ENCODE measurements around the gene FSTL4. TPM values are rescaled to one million over a fixed set of nuclear protein-coding genes. Genes with fewer than 3 reads are reported as not detected.

Gene FSTL4
- polyA plus RNA-seq, 1 of the 3 experiments (the other 2 are of a cell fraction): not detected

DNA sequence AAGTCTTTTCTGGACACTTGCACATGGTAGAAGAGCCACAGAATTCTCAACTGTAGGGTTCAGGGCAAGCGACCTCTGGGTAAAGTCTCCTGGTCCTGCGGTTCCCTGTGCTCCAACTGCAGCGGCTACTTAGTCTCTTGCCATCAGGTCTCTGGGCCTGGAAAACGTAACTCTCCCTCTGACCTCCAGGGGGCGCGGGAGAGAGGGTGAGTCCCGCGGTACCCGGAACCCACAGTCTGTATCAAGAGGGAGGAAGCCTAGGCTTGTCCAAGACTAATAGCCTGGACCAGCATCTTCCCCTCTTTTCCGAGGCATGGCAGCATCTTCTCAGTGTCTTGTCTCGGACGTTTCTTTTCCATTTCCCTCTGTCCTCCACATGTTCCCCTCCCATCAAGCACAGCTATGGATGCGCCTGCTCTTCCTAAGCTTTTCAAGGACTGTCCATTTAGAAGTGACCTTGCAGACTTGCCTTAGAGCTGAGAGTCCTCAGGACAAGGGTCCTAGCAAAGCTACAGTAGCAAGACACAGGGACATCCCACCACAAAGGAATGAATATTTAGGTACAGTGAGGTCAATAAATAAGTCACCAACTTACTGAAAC lies 59.3 kb downstream of the FSTL4 start:
- 33% methylated on average over 10 of the region's 13 CpGs for WGBS (ENCODE audit: low lambda C conversion rate)
- Histone ChIP-seq H3K79me2 (ENCODE audit: insufficient read depth) (no peaks in the 10 kb centered on the region), H3F3A (replicated peaks; ENCODE audit: insufficient read depth) (no peaks in the 10 kb centered on the region), H3K9me2 (no peaks in the 10 kb centered on the region), H3K4me3 (ENCODE audit: low read depth in 2 of 2, low read length in 1 of 2) (no peak overlapping the region; a peak in 1 of 4 replicates), H3K4me1 (ENCODE audit: control insufficient read depth in 1 of 2, insufficient read depth in 2 of 2, low read depth in 1 of 2, low read length in 1 of 2) (no peaks in the 10 kb centered on the region), H3K27me3 (ENCODE audit: insufficient read depth) (no peaks in the 10 kb centered on the region), H3K9me3 (no peaks in the 10 kb centered on the region), H3K27ac (ENCODE audit: low read depth in 2 of 2, low read length in 1 of 2) (no peak overlapping the region), H3K36me3 (replicated peaks in 1 of 2; ENCODE audit: control insufficient read depth in 1 of 2, insufficient read depth in 2 of 2, low read length in 1 of 2) (no peaks in the 10 kb centered on the region), H4K20me1 (ENCODE audit: insufficient read depth) (no peaks in the 10 kb centered on the region), H3K9ac (no peak overlapping the region), H3K4me2 (no peak overlapping the region), H2AFZ (ENCODE audit: low read depth) (no peak overlapping the region)
- TF ChIP-seq SMC3 (IDR thresholded peaks at IDR 0.05; ENCODE audit: low read depth, low read length) (peak; percentile 52; the same call in 1 of the 2 replicates), ELF1 (IDR thresholded peaks at IDR 0.05) (no peak), GABPA (IDR thresholded peaks at IDR 0.05; ENCODE audit: low read depth) (no peak), FOXM1 (IDR thresholded peaks at IDR 0.05; ENCODE audit: low read depth) (no peak), RFX5 (IDR thresholded peaks at IDR 0.05; ENCODE audit: low read length) (no peak), TAF1 (IDR thresholded peaks at IDR 0.05; ENCODE audit: borderline replicate concordance, low read depth, low read length) (no peak), RAD21 (IDR thresholded peaks at IDR 0.05; ENCODE audit: low read length) (peak; percentile 68), JUND (IDR thresholded peaks at IDR 0.05) (no peak)
- TF ChIP-seq, protein P1, sequence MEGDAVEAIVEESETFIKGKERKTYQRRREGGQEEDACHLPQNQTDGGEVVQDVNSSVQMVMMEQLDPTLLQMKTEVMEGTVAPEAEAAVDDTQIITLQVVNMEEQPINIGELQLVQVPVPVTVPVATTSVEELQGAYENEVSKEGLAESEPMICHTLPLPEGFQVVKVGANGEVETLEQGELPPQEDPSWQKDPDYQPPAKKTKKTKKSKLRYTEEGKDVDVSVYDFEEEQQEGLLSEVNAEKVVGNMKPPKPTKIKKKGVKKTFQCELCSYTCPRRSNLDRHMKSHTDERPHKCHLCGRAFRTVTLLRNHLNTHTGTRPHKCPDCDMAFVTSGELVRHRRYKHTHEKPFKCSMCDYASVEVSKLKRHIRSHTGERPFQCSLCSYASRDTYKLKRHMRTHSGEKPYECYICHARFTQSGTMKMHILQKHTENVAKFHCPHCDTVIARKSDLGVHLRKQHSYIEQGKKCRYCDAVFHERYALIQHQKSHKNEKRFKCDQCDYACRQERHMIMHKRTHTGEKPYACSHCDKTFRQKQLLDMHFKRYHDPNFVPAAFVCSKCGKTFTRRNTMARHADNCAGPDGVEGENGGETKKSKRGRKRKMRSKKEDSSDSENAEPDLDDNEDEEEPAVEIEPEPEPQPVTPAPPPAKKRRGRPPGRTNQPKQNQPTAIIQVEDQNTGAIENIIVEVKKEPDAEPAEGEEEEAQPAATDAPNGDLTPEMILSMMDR (IDR thresholded peaks at IDR 0.05): peak; percentile 66
- POLR2A ChIA-PET: no interaction called here
- CTCF ChIA-PET: interaction anchor here (0.6 to 1.7 kb wide), 18 partner anchors 8 to 1841 kb away, joined by 3 to 11 read pairs (median 3); no protein-coding TSS in a partner anchor
- peak; percentile 58 for DNase-seq

DNA sequence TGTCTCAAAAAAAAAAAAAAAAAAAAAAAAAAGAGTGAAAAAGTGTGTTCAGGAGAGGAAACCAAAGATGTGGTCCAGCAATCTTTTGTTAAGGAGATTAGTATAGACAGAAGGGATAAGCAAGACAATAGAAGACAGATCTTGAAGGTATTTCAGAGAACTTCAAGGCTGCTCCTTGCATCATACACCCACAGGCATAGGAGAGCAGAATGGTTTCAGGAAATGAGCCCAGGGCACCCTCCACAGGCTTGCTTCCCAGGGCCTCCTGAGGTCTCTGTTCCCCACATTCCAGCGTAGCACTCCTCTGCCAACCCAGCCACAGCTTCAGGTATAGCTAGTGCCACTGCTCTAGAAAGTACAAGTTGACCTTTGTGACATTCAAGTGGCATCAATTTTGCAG lies 65.8 kb downstream of the FSTL4 start:
- TF ChIP-seq GATA2 (CRISPR knock-in tag; IDR thresholded peaks at IDR 0.05) (no peak), EP300 (IDR thresholded peaks at IDR 0.05; ENCODE audit: borderline replicate concordance in 1 of 2, low read depth in 1 of 2, low read length in 1 of 2) (no peak), NRF1 (IDR thresholded peaks at IDR 0.05; ENCODE audit: low read depth, low read length) (no peak), RCOR1 (IDR thresholded peaks at IDR 0.05; ENCODE audit: low read length) (no peak), TEAD4 (IDR thresholded peaks at IDR 0.05; ENCODE audit: borderline replicate concordance, insufficient read depth) (no peak), TAF1 (IDR thresholded peaks at IDR 0.05; ENCODE audit: borderline replicate concordance, low read depth, low read length) (no peak)
- TF ChIP-seq, protein P2, sequence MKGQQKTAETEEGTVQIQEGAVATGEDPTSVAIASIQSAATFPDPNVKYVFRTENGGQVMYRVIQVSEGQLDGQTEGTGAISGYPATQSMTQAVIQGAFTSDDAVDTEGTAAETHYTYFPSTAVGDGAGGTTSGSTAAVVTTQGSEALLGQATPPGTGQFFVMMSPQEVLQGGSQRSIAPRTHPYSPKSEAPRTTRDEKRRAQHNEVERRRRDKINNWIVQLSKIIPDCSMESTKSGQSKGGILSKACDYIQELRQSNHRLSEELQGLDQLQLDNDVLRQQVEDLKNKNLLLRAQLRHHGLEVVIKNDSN (IDR thresholded peaks at IDR 0.05; ENCODE audit: borderline replicate concordance, low read depth): no peak
- WGBS (ENCODE audit: low lambda C conversion rate): 29% methylated on average over 1 of the region's 1 CpG
- POLR2A ChIA-PET: no interaction called here
- Histone ChIP-seq H3K4me1 (ENCODE audit: control insufficient read depth in 1 of 2, insufficient read depth in 2 of 2, low read depth in 1 of 2, low read length in 1 of 2) (no peaks in the 10 kb centered on the region), H3K4me3 (ENCODE audit: low read depth in 2 of 2, low read length in 1 of 2) (no peak overlapping the region), H3K79me2 (ENCODE audit: insufficient read depth) (no peaks in the 10 kb centered on the region), H3K27ac (ENCODE audit: low read depth in 2 of 2, low read length in 1 of 2) (no peak overlapping the region), H3K4me2 (no peak overlapping the region), H3K9ac (no peak overlapping the region), H3K36me3 (replicated peaks in 1 of 2; ENCODE audit: control insufficient read depth in 1 of 2, insufficient read depth in 2 of 2, low read length in 1 of 2) (no peaks in the 10 kb centered on the region), H3K9me3 (no peaks in the 10 kb centered on the region), H4K20me1 (ENCODE audit: insufficient read depth) (no peaks in the 10 kb centered on the region), H3F3A (replicated peaks; ENCODE audit: insufficient read depth) (no peaks in the 10 kb centered on the region), H2AFZ (ENCODE audit: low read depth) (no peak overlapping the region), H3K27me3 (ENCODE audit: insufficient read depth) (no peaks in the 10 kb centered on the region), H3K9me2 (no peaks in the 10 kb centered on the region)
- CTCF ChIA-PET: interaction anchor here (1.0 kb wide), 1 partner anchor 323 kb away, joined by 4 read pairs; no protein-coding TSS in a partner anchor
- DNase-seq: no peak

Measured in SK-N-SH (cell line).